Thoracic aorta (tissue), 2 donors: ENCODE measurements around the gene CD101. TPM values are rescaled to one million over a fixed set of nuclear protein-coding genes. Genes with fewer than 3 reads are reported as not detected.

Experiments
- ATAC-seq: fragments of 150-250 bp; one replicate; pipeline ENCODE4 v1.8.0; 2017; ENCODE audit warnings: low read depth; ENCODE audit not compliant: insufficient number of reproducible peaks, low FRiP score
- DNase-seq: peaks from one replicate; pipeline ENCODE4 v3.0.0-alpha.2; 2020; ENCODE audit warnings: low spot score
- H3K27ac ChIP-seq, 2 donors: fragments of 200-600 bp; sonication (generic); 1 replicate in 1 of 2; 2 replicates in 1 of 2; pipeline ENCODE4 v1.5.1; 2016; ENCODE audit warnings: mild to moderate bottlenecking in 2 of 2, moderate library complexity in 2 of 2
- H3K27me3 ChIP-seq: fragments of 200-600 bp; sonication (generic); replicated peaks from 2 replicates; pipeline ENCODE4 v1.6.0; 2016; ENCODE audit warnings: mild to moderate bottlenecking; ENCODE audit not compliant: insufficient read depth
- H3K36me3 ChIP-seq: fragments of 200-600 bp; sonication (generic); one replicate; pipeline ENCODE4 v1.5.1; 2016
- H3K4me1 ChIP-seq, 2 donors: fragments of 200-600 bp; sonication (generic); 1 replicate in 1 of 2; 2 replicates in 1 of 2; pipeline versions ENCODE4 v1.5.1 to v1.6.0; 2016; ENCODE audit warnings: low read depth in 2 of 2, mild to moderate bottlenecking in 1 of 2; ENCODE audit not compliant: control insufficient read depth in 1 of 2
- H3K4me3 ChIP-seq: fragments of 200-600 bp; sonication (generic); 2 replicates; pipeline ENCODE4 v1.5.1; 2016; ENCODE audit warnings: mild to moderate bottlenecking
- H3K9me3 ChIP-seq: fragments of 200-600 bp; sonication (generic); 2 replicates; pipeline ENCODE4 v1.5.1; 2016
- total RNA-seq, 2 donors: library from RNA; depleted of rRNA; stranded (reverse); fragments of >200 nt; gene quantifications; one replicate each; pipeline versions ENCODE4 v1.1.0 to v1.2.3, GENCODE V29; 2016
- TF ChIP-seq, protein P1 (sequence below): fragments of 200-600 bp; sonication (generic); IDR thresholded peaks from one replicate; pipeline ENCODE4 v1.5.1; 2019; ENCODE audit warnings: antibody characterized with exemption

Gene CD101
- total RNA-seq, 2 donors from 2014 or later, result 0.85 to 1.8 TPM

DNA sequence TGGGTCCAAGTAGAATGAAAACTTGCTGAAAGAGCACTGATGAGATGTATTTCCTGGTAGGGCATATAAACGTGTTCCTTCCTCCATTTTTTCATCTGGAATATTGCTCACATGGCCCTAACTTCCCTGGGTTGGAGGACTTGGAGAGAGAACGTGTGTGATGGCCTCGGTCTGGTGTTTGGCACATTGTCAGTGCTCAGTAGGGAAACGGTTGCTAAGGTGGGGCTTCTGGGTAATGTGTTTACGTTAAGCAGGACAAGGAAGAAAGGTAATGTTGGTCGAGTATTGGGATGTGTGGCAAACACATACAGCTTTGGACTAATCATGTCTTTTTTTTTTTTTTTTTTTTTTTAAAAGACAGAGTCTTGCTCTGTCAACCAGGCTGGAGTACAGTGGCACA lies 64.8 kb downstream of the CD101 start:
- TF ChIP-seq, protein P1, sequence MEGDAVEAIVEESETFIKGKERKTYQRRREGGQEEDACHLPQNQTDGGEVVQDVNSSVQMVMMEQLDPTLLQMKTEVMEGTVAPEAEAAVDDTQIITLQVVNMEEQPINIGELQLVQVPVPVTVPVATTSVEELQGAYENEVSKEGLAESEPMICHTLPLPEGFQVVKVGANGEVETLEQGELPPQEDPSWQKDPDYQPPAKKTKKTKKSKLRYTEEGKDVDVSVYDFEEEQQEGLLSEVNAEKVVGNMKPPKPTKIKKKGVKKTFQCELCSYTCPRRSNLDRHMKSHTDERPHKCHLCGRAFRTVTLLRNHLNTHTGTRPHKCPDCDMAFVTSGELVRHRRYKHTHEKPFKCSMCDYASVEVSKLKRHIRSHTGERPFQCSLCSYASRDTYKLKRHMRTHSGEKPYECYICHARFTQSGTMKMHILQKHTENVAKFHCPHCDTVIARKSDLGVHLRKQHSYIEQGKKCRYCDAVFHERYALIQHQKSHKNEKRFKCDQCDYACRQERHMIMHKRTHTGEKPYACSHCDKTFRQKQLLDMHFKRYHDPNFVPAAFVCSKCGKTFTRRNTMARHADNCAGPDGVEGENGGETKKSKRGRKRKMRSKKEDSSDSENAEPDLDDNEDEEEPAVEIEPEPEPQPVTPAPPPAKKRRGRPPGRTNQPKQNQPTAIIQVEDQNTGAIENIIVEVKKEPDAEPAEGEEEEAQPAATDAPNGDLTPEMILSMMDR, result no peak
- DNase-seq (no peak), ATAC-seq (no peak)
- H3K9me3 ChIP-seq, result no peaks in the 10 kb centered on the region
- H3K4me1 ChIP-seq, result no peaks in the 10 kb centered on the region
- no peaks in the 10 kb centered on the region for H3K27me3 ChIP-seq
- H3K36me3 ChIP-seq, result no peaks in the 10 kb centered on the region
- H3K27ac ChIP-seq, result no peak overlapping the region
- H3K4me3 ChIP-seq, result no peak overlapping the region

DNA sequence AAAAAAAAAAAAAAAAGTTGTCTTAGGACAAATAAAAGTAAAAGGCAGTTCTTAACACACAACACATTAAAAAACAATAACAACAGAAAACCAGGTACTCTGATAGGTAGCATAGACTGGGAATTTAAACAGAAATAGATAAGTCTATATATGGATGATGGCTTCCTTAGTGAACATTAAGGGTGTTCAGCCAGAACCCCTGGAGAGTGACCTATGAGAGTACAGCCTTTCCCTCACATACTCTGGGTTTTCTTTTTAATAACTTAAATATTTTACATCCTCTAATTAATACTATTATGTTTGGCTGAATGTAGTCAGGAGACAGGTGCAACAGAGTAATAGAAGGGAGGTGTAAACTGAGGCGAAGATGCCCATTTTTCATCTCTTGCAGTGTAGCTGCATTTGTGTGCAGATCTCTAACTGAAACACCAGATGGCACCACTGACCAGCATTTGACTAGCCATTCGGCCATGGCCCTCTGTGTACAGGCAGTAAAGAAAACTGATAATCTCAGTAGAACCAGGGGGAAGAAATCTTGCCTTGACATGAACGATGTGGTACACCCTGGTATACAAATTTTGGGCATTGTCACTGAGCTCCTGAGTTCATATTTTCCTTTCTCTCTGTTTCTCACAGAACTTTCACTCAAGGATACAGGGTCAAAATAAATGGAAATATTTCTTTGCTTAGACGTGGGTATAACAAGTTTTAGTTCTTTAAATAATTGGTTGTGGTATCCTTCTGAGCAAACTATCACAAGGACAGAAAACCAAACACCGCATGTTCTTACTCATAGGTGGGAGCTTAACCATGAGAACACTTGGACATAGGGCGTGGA lies 66.2 kb downstream of the CD101 start:
- TF ChIP-seq, protein P1, result peak; percentile 73
- H3K36me3 ChIP-seq, result no peaks in the 10 kb centered on the region
- H3K27me3 ChIP-seq, result no peaks in the 10 kb centered on the region
- ATAC-seq (no peak), DNase-seq (no peak)
- no peaks in the 10 kb centered on the region for H3K9me3 ChIP-seq
- H3K4me1 ChIP-seq, result no peaks in the 10 kb centered on the region
- no peak overlapping the region for H3K4me3 ChIP-seq
- no peak overlapping the region for H3K27ac ChIP-seq

DNA sequence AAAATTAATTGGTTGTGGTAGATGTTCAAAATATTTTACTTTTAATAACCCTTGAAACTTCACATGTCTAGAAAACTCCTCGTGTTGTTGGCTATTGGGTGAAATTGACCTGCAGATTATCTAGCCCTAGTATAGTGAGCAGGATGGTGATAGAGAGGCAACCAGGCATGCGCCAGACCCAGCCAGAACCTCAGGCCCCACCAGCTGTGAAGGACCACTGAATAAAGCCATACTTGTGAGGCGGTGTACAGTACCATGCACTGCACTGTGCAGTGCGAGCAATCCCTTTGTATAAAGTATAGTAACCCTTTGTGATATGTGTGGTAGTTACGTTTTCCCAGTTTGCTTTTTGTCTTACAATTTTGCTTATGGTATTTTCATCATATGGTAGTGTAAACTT lies 67.0 kb downstream of the CD101 start:
- Histone ChIP-seq H3K4me1 (no peaks in the 10 kb centered on the region), H3K27ac (no peak overlapping the region), H3K36me3 (no peaks in the 10 kb centered on the region), H3K27me3 (no peaks in the 10 kb centered on the region), H3K4me3 (no peak overlapping the region), H3K9me3 (no peaks in the 10 kb centered on the region)
- DNase-seq, result no peak
- no peak for ATAC-seq
- TF ChIP-seq, protein P1, result no peak

DNA sequence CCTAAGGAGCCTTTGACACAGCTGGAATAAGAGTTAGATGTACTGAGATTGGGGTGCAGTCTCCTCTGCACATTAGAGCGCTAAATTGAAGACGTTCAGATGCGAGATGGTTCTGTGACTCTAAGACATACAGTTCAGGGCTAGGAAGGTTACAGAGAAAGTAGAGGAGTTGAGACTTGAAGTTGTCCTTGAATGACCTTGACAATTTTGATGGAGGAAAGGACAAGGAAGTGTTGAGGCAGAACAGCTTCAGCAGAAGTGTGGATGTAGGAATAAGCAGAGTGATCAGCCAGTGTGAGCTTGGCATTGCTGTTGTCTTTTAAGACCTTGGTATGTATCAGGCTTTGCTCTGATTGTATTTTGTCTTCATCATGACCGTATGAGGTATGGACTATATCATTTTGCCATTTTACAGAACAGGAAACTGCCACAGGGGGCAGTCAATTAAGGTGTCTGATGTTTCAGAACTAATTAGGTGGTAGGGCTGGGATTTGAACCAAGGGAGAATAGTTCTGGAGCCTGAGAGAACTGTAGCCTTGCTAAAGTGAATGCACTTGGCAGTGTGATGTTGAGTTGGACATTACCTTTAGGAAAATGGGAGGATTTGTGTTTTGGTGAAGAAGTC lies 67.8 kb downstream of the CD101 start:
- H3K4me1 ChIP-seq, result no peaks in the 10 kb centered on the region
- no peaks in the 10 kb centered on the region for H3K27me3 ChIP-seq
- H3K4me3 ChIP-seq, result no peak overlapping the region
- no peaks in the 10 kb centered on the region for H3K9me3 ChIP-seq
- TF ChIP-seq, protein P1, result no peak
- DNase-seq (no peak), ATAC-seq (no peak)
- no peak overlapping the region for H3K27ac ChIP-seq
- H3K36me3 ChIP-seq, result no peaks in the 10 kb centered on the region

DNA sequence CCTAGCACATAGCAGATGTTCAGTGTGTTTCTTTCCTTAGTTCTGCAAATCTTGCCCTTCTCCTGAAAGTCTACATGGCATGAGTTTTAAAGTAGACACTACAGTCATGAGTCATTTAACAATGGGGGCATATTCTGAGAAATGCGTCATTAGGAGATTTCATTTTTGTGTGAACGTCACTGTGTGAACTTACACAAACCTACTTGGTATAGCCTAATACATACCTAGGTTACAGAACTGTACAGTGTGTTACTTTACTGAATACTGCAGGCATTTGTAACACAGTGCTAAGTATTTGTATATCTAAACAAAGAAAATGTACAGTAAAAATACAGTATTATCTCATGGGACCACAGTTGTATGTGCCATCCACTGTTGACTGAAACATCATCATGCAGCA lies 68.6 kb downstream of the CD101 start:
- DNase-seq (no peak), ATAC-seq (no peak)
- H3K36me3 ChIP-seq, result peaks cover 4% of the 10 kb centered on the region
- no peak overlapping the region for H3K27ac ChIP-seq
- no peaks in the 10 kb centered on the region for H3K27me3 ChIP-seq
- H3K9me3 ChIP-seq, result no peaks in the 10 kb centered on the region
- TF ChIP-seq, protein P1, result no peak
- no peaks in the 10 kb centered on the region for H3K4me1 ChIP-seq
- H3K4me3 ChIP-seq, result no peak overlapping the region
